Measurements from ENCODE around the gene C17orf75. TPM values are rescaled to one million over a fixed set of nuclear protein-coding genes. Genes with fewer than 3 reads are reported as not detected.

The C17orf75 gene
- total and polyA plus RNA-seq, 2 experiments from 2014 or later = 16.0 to 25.7 TPM

DNA sequence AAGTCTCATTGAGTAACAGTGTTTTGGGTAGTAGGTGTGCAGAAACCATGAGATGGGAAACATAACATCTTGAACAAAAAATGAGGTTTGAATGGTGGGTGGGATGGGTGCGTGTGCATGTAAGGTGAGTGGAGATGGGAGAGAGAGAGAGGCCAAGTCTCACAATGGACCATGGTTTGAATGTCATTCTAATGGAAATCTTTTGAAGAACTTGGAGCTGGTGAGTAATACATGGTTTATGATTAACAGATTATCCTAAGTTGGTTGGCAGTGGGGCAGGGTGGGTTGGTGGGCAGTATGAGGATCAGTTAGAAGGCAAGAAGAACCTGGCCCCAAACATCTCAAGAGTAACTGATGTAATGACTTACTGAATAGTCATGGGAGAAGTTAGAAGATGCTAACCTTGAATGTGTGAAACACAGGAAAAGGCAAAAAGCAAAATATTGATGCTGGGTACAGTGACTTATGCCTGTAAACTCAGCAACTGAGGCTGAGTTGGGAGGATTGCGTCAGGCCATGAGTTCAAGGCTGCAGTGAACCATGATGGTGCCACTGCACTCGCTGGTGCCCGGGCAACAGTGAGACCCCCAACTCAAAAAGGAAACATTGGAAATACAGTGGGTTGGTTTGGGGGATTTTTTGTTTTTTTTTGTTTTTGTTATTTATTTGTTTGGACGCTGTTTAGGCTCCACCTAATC, 40.7 kb upstream of the C17orf75 start:
- H3K4me3 ChIP-seq = no peak overlapping the region
- WGBS (ENCODE audit: low lambda C conversion rate, missing lambda C conversion rate) = 95% methylated on average over 5 of the region's 5 CpGs

DNA sequence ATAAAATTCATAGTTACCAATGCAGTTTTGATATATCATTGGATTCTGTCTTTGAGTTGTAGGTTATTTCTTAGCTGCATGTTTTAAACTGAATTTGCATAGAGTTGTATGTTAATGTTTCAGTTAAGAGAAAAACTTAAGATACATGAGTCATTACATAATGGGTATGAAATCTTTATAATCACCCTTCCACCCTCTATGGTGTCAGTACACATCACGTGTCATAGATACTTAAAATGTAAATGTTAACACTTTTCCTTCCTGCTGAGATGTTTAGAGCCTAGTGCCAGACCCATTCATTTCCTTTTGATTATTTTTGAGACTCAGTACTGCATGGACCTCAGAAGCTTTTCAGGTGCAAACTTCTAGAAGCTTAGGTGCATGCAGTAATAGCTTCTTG, 28.5 kb upstream of the C17orf75 start:
- Histone ChIP-seq H2AFZ (no peak overlapping the region), H3K27me3 (no peaks in the 10 kb centered on the region), H3K79me2 (peaks cover 78% of the 10 kb centered on the region), H3K9me3 (ENCODE audit: low read depth) (no peaks in the 10 kb centered on the region), H3K36me3 (replicated peaks; ENCODE audit: insufficient read depth, low read depth) (peaks cover 29% of the 10 kb centered on the region), H3K4me3 (no peak overlapping the region), H3K27ac (no peak overlapping the region), H4K20me1 (ENCODE audit: insufficient read depth, poor library complexity, severe bottlenecking) (peaks cover 70% of the 10 kb centered on the region), H3K4me2 (no peak overlapping the region), H3K9me2 (replicated peaks; ENCODE audit: insufficient read depth) (no peaks in the 10 kb centered on the region), H3K4me1 (ENCODE audit: insufficient read depth) (no peaks in the 10 kb centered on the region)
- no peak for DNase-seq (ENCODE audit: low spot score)
- no peak for TF ChIP-seq EZH2phosphoT487 (IDR thresholded peaks at IDR 0.05; ENCODE audit: low read depth, severe bottlenecking, unreplicated experiment)
- TF ChIP-seq EZH2 (IDR thresholded peaks at IDR 0.05; ENCODE audit: borderline replicate concordance) = no peak
- TF ChIP-seq, protein P1, sequence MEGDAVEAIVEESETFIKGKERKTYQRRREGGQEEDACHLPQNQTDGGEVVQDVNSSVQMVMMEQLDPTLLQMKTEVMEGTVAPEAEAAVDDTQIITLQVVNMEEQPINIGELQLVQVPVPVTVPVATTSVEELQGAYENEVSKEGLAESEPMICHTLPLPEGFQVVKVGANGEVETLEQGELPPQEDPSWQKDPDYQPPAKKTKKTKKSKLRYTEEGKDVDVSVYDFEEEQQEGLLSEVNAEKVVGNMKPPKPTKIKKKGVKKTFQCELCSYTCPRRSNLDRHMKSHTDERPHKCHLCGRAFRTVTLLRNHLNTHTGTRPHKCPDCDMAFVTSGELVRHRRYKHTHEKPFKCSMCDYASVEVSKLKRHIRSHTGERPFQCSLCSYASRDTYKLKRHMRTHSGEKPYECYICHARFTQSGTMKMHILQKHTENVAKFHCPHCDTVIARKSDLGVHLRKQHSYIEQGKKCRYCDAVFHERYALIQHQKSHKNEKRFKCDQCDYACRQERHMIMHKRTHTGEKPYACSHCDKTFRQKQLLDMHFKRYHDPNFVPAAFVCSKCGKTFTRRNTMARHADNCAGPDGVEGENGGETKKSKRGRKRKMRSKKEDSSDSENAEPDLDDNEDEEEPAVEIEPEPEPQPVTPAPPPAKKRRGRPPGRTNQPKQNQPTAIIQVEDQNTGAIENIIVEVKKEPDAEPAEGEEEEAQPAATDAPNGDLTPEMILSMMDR (IDR thresholded peaks at IDR 0.05; ENCODE audit: poor library complexity) = no peak
- WGBS (ENCODE audit: low lambda C conversion rate, missing lambda C conversion rate) = 90% methylated on average over 1 of the region's 1 CpG

More for the DNA sequence above, 40.7 kb upstream of the C17orf75 start:
- no peaks in the 10 kb centered on the region for H4K20me1 ChIP-seq (ENCODE audit: insufficient read depth, poor library complexity, severe bottlenecking)
- no peaks in the 10 kb centered on the region for H3K9me2 ChIP-seq (replicated peaks; ENCODE audit: insufficient read depth)
- DNase-seq (ENCODE audit: low spot score) = no peak
- no peaks in the 10 kb centered on the region for H3K36me3 ChIP-seq (replicated peaks; ENCODE audit: insufficient read depth, low read depth)
- no peaks in the 10 kb centered on the region for H3K27me3 ChIP-seq
- peaks cover 14% of the 10 kb centered on the region for H3K4me1 ChIP-seq (ENCODE audit: insufficient read depth)
- H3K9me3 ChIP-seq (ENCODE audit: low read depth) = no peaks in the 10 kb centered on the region
- H3K4me2 ChIP-seq = no peak overlapping the region
- TF ChIP-seq EZH2phosphoT487 (IDR thresholded peaks at IDR 0.05; ENCODE audit: low read depth, severe bottlenecking, unreplicated experiment) (no peak), EZH2 (IDR thresholded peaks at IDR 0.05; ENCODE audit: borderline replicate concordance) (no peak)
- TF ChIP-seq, protein P1 (IDR thresholded peaks at IDR 0.05; ENCODE audit: poor library complexity) = no peak
- no peak overlapping the region for H3K27ac ChIP-seq
- peaks cover 1% of the 10 kb centered on the region for H3K79me2 ChIP-seq
- no peak overlapping the region for H2AFZ ChIP-seq

DNA sequence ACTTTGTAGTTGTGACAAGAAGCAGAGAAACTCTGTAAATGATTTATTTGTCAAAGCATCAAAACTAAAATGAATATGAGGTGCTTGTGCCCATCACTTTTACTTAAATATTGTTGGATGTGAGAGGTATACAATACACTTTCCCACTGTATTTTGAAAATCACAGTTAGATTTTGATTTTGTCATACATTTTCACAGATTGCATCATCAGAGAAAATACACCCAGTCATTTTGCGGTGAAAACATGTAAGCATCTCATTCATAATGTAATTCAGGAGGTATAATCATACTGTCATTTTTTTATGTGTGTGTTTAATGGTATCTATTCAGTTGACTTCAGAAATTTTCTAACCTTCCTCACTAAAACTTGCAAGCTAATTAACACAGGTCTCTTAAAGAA, 19.3 kb upstream of the C17orf75 start:
- no peaks in the 10 kb centered on the region for H3K9me3 ChIP-seq (ENCODE audit: low read depth)
- H4K20me1 ChIP-seq (ENCODE audit: insufficient read depth, poor library complexity, severe bottlenecking) = peaks cover 91% of the 10 kb centered on the region
- TF ChIP-seq, protein P1 (IDR thresholded peaks at IDR 0.05; ENCODE audit: poor library complexity) = no peak
- TF ChIP-seq EZH2 (IDR thresholded peaks at IDR 0.05; ENCODE audit: borderline replicate concordance) (no peak), EZH2phosphoT487 (IDR thresholded peaks at IDR 0.05; ENCODE audit: low read depth, severe bottlenecking, unreplicated experiment) (no peak)
- no peaks in the 10 kb centered on the region for H3K4me1 ChIP-seq (ENCODE audit: insufficient read depth)
- DNase-seq (ENCODE audit: low spot score) = no peak
- H3K36me3 ChIP-seq (replicated peaks; ENCODE audit: insufficient read depth, low read depth) = peaks cover 14% of the 10 kb centered on the region
- H3K79me2 ChIP-seq = peaks cover 95% of the 10 kb centered on the region
- H2AFZ ChIP-seq = no peak overlapping the region
- H3K27me3 ChIP-seq = no peaks in the 10 kb centered on the region
- 92% methylated on average over 1 of the region's 1 CpG for WGBS (ENCODE audit: low lambda C conversion rate, missing lambda C conversion rate)
- no peak overlapping the region for H3K4me2 ChIP-seq
- H3K4me3 ChIP-seq = no peak overlapping the region
- H3K9me2 ChIP-seq (replicated peaks; ENCODE audit: insufficient read depth) = no peaks in the 10 kb centered on the region
- no peak overlapping the region for H3K27ac ChIP-seq
